Measurements from ENCODE around the gene VSIR. TPM values are rescaled to one million over a fixed set of nuclear protein-coding genes. Genes with fewer than 3 reads are reported as not detected.

Gene VSIR
- total RNA-seq, 2 donors from 2014 or later = 0.07 to 0.68 TPM

DNA sequence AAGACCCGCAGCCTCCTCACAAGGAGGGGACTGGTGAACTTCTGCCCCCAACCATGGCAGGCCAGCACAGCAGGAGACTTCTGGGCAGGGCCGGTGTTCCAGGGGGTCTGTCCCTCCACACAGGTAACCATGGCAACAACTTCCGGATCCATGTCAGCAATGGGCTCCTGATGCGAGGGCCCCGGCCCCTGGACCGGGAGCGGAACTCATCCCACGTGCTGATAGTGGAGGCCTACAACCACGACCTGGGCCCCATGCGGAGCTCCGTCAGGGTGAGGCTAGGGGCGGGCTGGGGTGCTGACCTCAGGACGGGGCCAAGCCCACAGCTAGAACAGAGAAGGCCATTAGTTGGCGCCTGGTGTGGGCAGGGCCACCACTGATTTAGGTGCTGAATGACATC, 48.1 kb downstream of the VSIR start:
- H3K4me3 Mint-ChIP-seq = no peak overlapping the region
- H3K4me1 ChIP-seq (ENCODE audit: control insufficient read depth, insufficient read depth, low read length) = peaks cover 4% of the 10 kb centered on the region
- WGBS, 2 experiments (ENCODE audit: insufficient coverage in 1 of 2, insufficient read length in 1 of 2) = 90 to 93% methylated on average over 9 to 14 of the region's 14 CpGs

DNA sequence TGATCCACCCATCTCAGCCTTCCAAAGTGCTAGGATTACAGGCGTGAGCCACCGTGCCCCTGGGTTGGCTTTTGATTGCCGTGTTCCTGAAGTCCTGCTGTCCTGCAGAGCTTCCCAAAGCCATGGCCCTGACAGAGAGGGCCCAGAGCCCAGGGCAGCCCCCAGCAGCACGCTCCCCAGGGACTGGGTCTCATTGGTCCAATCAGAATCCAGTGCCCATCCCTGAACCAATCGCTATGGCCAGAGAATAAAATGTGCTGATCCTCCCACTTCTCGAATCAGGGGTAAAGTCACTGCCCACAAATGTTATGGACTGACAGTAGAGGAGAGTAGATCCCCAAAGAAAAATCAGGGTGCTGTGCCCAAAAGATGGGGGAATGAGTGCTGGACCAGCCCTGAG, 48.8 kb downstream of the VSIR start:
- no peak overlapping the region for H3K27ac Mint-ChIP-seq
- peaks cover 2% of the 10 kb centered on the region for H3K9me3 Mint-ChIP-seq
- no peak for DNase-seq
- Histone ChIP-seq H3K9me3 (ENCODE audit: control insufficient read depth, low read length) (no peaks in the 10 kb centered on the region), H3K27ac (ENCODE audit: low read depth, low read length) (no peak overlapping the region), H3K9ac (ENCODE audit: extremely low read depth, low read length, poor library complexity, severe bottlenecking) (no peak overlapping the region), H3K4me1 (ENCODE audit: control insufficient read depth, insufficient read depth, low read length) (peaks cover 4% of the 10 kb centered on the region), H3K27me3 (ENCODE audit: control insufficient read depth, insufficient read depth, low read length, poor library complexity, severe bottlenecking) (peaks cover 3% of the 10 kb centered on the region), H3K36me3 (ENCODE audit: control insufficient read depth, insufficient read depth, low read length) (no peaks in the 10 kb centered on the region), H3K4me3 (ENCODE audit: low read length) (no peak overlapping the region)
- TF ChIP-seq, protein P1, sequence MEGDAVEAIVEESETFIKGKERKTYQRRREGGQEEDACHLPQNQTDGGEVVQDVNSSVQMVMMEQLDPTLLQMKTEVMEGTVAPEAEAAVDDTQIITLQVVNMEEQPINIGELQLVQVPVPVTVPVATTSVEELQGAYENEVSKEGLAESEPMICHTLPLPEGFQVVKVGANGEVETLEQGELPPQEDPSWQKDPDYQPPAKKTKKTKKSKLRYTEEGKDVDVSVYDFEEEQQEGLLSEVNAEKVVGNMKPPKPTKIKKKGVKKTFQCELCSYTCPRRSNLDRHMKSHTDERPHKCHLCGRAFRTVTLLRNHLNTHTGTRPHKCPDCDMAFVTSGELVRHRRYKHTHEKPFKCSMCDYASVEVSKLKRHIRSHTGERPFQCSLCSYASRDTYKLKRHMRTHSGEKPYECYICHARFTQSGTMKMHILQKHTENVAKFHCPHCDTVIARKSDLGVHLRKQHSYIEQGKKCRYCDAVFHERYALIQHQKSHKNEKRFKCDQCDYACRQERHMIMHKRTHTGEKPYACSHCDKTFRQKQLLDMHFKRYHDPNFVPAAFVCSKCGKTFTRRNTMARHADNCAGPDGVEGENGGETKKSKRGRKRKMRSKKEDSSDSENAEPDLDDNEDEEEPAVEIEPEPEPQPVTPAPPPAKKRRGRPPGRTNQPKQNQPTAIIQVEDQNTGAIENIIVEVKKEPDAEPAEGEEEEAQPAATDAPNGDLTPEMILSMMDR (conservative IDR thresholded peaks at IDR 0.05) = no peak
- H3K4me3 Mint-ChIP-seq = no peak overlapping the region
- H3K27me3 Mint-ChIP-seq (ENCODE audit: insufficient read depth) = peaks cover 13% of the 10 kb centered on the region
- H3K36me3 Mint-ChIP-seq (ENCODE audit: low read depth) = no peaks in the 10 kb centered on the region
- WGBS, 2 experiments (ENCODE audit: insufficient coverage in 1 of 2, insufficient read length in 1 of 2) = 92 to 94% methylated on average over 6 of the region's 6 CpGs
- peaks cover 12% of the 10 kb centered on the region for H3K4me1 Mint-ChIP-seq

More for the DNA sequence above, 48.1 kb downstream of the VSIR start:
- H3K27me3 ChIP-seq (ENCODE audit: control insufficient read depth, insufficient read depth, low read length, poor library complexity, severe bottlenecking) = peaks cover 3% of the 10 kb centered on the region
- H3K27me3 Mint-ChIP-seq (ENCODE audit: insufficient read depth) = peaks cover 13% of the 10 kb centered on the region
- H3K36me3 Mint-ChIP-seq (ENCODE audit: low read depth) = no peaks in the 10 kb centered on the region
- no peaks in the 10 kb centered on the region for H3K36me3 ChIP-seq (ENCODE audit: control insufficient read depth, insufficient read depth, low read length)
- peaks cover 2% of the 10 kb centered on the region for H3K9me3 Mint-ChIP-seq
- TF ChIP-seq, protein P1 (conservative IDR thresholded peaks at IDR 0.05) = no peak
- H3K9ac ChIP-seq (ENCODE audit: extremely low read depth, low read length, poor library complexity, severe bottlenecking) = no peak overlapping the region
- H3K4me1 Mint-ChIP-seq = peaks cover 12% of the 10 kb centered on the region
- DNase-seq = no peak
- H3K4me3 ChIP-seq (ENCODE audit: low read length) = no peak overlapping the region
- H3K27ac ChIP-seq (ENCODE audit: low read depth, low read length) = no peak overlapping the region
- H3K9me3 ChIP-seq (ENCODE audit: control insufficient read depth, low read length) = no peaks in the 10 kb centered on the region
- no peak overlapping the region for H3K27ac Mint-ChIP-seq

DNA sequence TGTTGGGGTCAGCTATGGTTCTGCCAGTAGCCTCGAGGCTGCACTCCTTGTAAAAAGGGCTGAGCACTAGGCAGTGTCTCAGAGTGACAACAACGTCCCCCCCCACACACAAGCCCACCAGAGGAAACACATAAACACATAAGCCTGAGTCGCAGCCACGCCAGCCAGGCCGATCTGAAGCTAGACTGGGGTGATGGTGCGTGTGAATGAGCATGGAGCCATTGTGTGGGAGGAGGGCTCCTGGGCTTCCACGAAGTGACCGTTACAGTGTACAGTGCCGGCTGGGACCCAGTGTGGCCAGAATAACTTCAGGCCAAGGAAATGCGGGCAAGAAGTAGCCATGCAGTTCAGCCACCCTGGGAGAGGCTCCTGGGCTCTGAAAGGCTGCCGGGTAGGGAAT, 50.0 kb downstream of the VSIR start:
- Histone ChIP-seq H3K27ac (ENCODE audit: low read depth, low read length) (no peak overlapping the region), H3K4me3 (ENCODE audit: low read length) (no peak overlapping the region), H3K27me3 (ENCODE audit: control insufficient read depth, insufficient read depth, low read length, poor library complexity, severe bottlenecking) (peaks cover 3% of the 10 kb centered on the region), H3K9me3 (ENCODE audit: control insufficient read depth, low read length) (no peaks in the 10 kb centered on the region), H3K36me3 (ENCODE audit: control insufficient read depth, insufficient read depth, low read length) (no peaks in the 10 kb centered on the region), H3K4me1 (ENCODE audit: control insufficient read depth, insufficient read depth, low read length) (peaks cover 4% of the 10 kb centered on the region), H3K9ac (ENCODE audit: extremely low read depth, low read length, poor library complexity, severe bottlenecking) (no peak overlapping the region)
- TF ChIP-seq, protein P1 (conservative IDR thresholded peaks at IDR 0.05) = no peak
- 92% methylated on average over 7 to 11 of the region's 11 CpGs for WGBS, 2 experiments (ENCODE audit: insufficient coverage in 1 of 2, insufficient read length in 1 of 2)
- H3K9me3 Mint-ChIP-seq = peaks cover 2% of the 10 kb centered on the region
- peaks cover 12% of the 10 kb centered on the region for H3K4me1 Mint-ChIP-seq
- no peak overlapping the region for H3K4me3 Mint-ChIP-seq
- H3K27me3 Mint-ChIP-seq (ENCODE audit: insufficient read depth) = peaks cover 13% of the 10 kb centered on the region
- no peak for DNase-seq
- no peak overlapping the region for H3K27ac Mint-ChIP-seq
- no peaks in the 10 kb centered on the region for H3K36me3 Mint-ChIP-seq (ENCODE audit: low read depth)
